ENCODE results near the gene LPIN3. TPM values are rescaled to one million over a fixed set of nuclear protein-coding genes. Genes with fewer than 3 reads are reported as not detected.
A peak's percentile ranks its signal among the peaks of the same experiment; 100 is the strongest.

Gene LPIN3
- total RNA-seq, 1 donor from 2014 or later: 20.1 TPM

- no peak for TF ChIP-seq CTCF (IDR thresholded peaks at IDR 0.05; ENCODE audit: unreplicated experiment)
- DNase-seq (ENCODE audit: low spot score): no peak
- Mint-ChIP-seq H3K4me3 (ENCODE audit: unreplicated experiment) (peak overlapping the region; percentile 45), H3K27ac (ENCODE audit: unreplicated experiment) (no peak overlapping the region), H3K36me3 (ENCODE audit: low read depth, unreplicated experiment) (peaks cover 3% of the 10 kb centered on the region), H3K4me1 (ENCODE audit: unreplicated experiment) (peaks cover 8% of the 10 kb centered on the region), H3K9me3 (ENCODE audit: unreplicated experiment) (no peaks in the 10 kb centered on the region), H3K27me3 (ENCODE audit: unreplicated experiment) (peaks cover 29% of the 10 kb centered on the region)
Observed at GRCh38 chr20:41364967-41365765, 24.5 kb downstream of the LPIN3 start.

GRCh38 chr20:41365777-41366545, 25.3 kb downstream of the LPIN3 start:
- TF ChIP-seq CTCF (IDR thresholded peaks at IDR 0.05; ENCODE audit: unreplicated experiment): no peak
- H3K27ac Mint-ChIP-seq (ENCODE audit: unreplicated experiment): no peak overlapping the region
- peaks cover 29% of the 10 kb centered on the region for H3K27me3 Mint-ChIP-seq (ENCODE audit: unreplicated experiment)
- H3K4me3 Mint-ChIP-seq (ENCODE audit: unreplicated experiment): peak overlapping the region; percentile 45
- H3K4me1 Mint-ChIP-seq (ENCODE audit: unreplicated experiment): peaks cover 5% of the 10 kb centered on the region
- H3K9me3 Mint-ChIP-seq (ENCODE audit: unreplicated experiment): no peaks in the 10 kb centered on the region
- no peak for DNase-seq (ENCODE audit: low spot score)
- H3K36me3 Mint-ChIP-seq (ENCODE audit: low read depth, unreplicated experiment): peaks cover 3% of the 10 kb centered on the region

- DNase-seq (ENCODE audit: low spot score): peak; percentile 44
- Mint-ChIP-seq H3K36me3 (ENCODE audit: low read depth, unreplicated experiment) (peaks cover 9% of the 10 kb centered on the region), H3K9me3 (ENCODE audit: unreplicated experiment) (peaks cover 4% of the 10 kb centered on the region), H3K27ac (ENCODE audit: unreplicated experiment) (peak within 1 kb of the TSS; percentile 36), H3K4me1 (ENCODE audit: unreplicated experiment) (peaks cover 5% of the 10 kb centered on the region), H3K27me3 (ENCODE audit: unreplicated experiment) (peaks cover 29% of the 10 kb centered on the region), H3K4me3 (ENCODE audit: unreplicated experiment) (peak within 1 kb of the TSS; percentile 82)
- TF ChIP-seq CTCF (IDR thresholded peaks at IDR 0.05; ENCODE audit: unreplicated experiment): no peak
Observed at GRCh38 chr20:41366546-41367392, 26.1 kb downstream of the LPIN3 start, which contains the start of gene EMILIN3. Gene EMILIN3 (minus strand): TSS chr20:41366818. CDS start chr20:41366634, 184 bp downstream.

- H3K9me3 Mint-ChIP-seq (ENCODE audit: unreplicated experiment): peaks cover 4% of the 10 kb centered on the region
- no peak for TF ChIP-seq CTCF (IDR thresholded peaks at IDR 0.05; ENCODE audit: unreplicated experiment)
- no peak for DNase-seq (ENCODE audit: low spot score)
- H3K4me1 Mint-ChIP-seq (ENCODE audit: unreplicated experiment): peaks cover 5% of the 10 kb centered on the region
- H3K36me3 Mint-ChIP-seq (ENCODE audit: low read depth, unreplicated experiment): peaks cover 9% of the 10 kb centered on the region
- H3K27me3 Mint-ChIP-seq (ENCODE audit: unreplicated experiment): peaks cover 29% of the 10 kb centered on the region
- H3K27ac Mint-ChIP-seq (ENCODE audit: unreplicated experiment): peak overlapping the region; percentile 36
- H3K4me3 Mint-ChIP-seq (ENCODE audit: unreplicated experiment): peak overlapping the region; percentile 82
Observed at GRCh38 chr20:41367393-41367695, 26.7 kb downstream of the LPIN3 start.

Data from endothelial cell (in vitro differentiated cells).